Uterus (tissue), 4 donors: ENCODE results near the gene SLC12A1. TPM values are rescaled to one million over a fixed set of nuclear protein-coding genes. Genes with fewer than 3 reads are reported as not detected.

Source experiments
- DNase-seq, 2 donors: peaks; one replicate each; pipeline ENCODE4 v3.0.0-alpha.2; 2019 to 2020
- H3K27ac ChIP-seq, 2 donors: fragments of 200-600 bp; sonication (generic); 1 replicate in 1 of 2; 2 replicates in 1 of 2; pipeline ENCODE4 v1.5.1; 2016 to 2018
- H3K27me3 ChIP-seq, 2 donors: fragments of 200-600 bp; sonication (generic); one replicate each; pipeline ENCODE4 v1.5.1; 2018 to 2019; ENCODE audit warnings: control low read depth in 1 of 2
- H3K36me3 ChIP-seq, 2 donors: fragments of 200-600 bp; sonication (generic); one replicate each; pipeline ENCODE4 v1.5.1; 2019; ENCODE audit warnings: control low read depth in 1 of 2
- H3K4me1 ChIP-seq, 2 donors: fragments of 200-600 bp; sonication (generic); one replicate each; pipeline ENCODE4 v1.5.1; 2018 to 2019; ENCODE audit warnings: control low read depth in 1 of 2
- H3K4me3 ChIP-seq, 2 donors: fragments of 200-600 bp; sonication (generic); 1 replicate in 1 of 2; 2 replicates in 1 of 2; pipeline ENCODE4 v1.5.1; 2018 to 2019; ENCODE audit warnings: mild to moderate bottlenecking in 1 of 2
- H3K9me3 ChIP-seq, 2 donors: fragments of 200-600 bp; sonication (generic); one replicate each; pipeline ENCODE4 v1.5.1; 2019; ENCODE audit warnings: control low read depth in 1 of 2
- CTCF ChIP-seq, 4 experiments: fragments of 200-600 bp in 2 of 4; fragments of 450-650 bp in 2 of 4; sonication (generic) in 2 of 4; IDR thresholded peaks; one replicate each; pipeline ENCODE4 v1.5.1; 2016 to 2019; ENCODE audit warnings: antibody characterized with exemption in 4 of 4, mild to moderate bottlenecking in 2 of 4, moderate library complexity in 1 of 4
- POLR2A ChIP-seq, 2 donors: fragments of 450-650 bp; IDR thresholded peaks; one replicate each; pipeline ENCODE4 v1.6.1; 2016; ENCODE audit warnings: antibody characterized with exemption in 2 of 2, mild to moderate bottlenecking in 1 of 2, moderate library complexity in 1 of 2
- intact Hi-C: fragments of 100-400 bp; cut with DNase I; formaldehyde crosslinking; loops from one replicate; pipeline ENCODE4 v1.15.1; 2023; ENCODE audit warnings: low total_unique reads
- total RNA-seq, 4 donors: library from RNA; depleted of rRNA in 3 of 4; stranded (reverse); fragments of >200 nt in 3 of 4; gene quantifications; one replicate each; pipeline versions ENCODE4 v1.1.0 to v1.2.4, GENCODE V29; 2014 to 2023
- donor health status: DM: yes; HTN: yes; CAD: no.

The SLC12A1 gene
- total RNA-seq, 4 donors from 2014 or later, result 0.41 TPM; not detected in 3

GRCh38 chr15:48273049-48273448 is 66.9 kb downstream of the SLC12A1 start:
- TF ChIP-seq CTCF (IDR thresholded peaks at IDR 0.05) (no peak), POLR2A (IDR thresholded peaks at IDR 0.05) (no peak)
- Histone ChIP-seq H3K27ac (no peak overlapping the region), H3K9me3 (no peaks in the 10 kb centered on the region), H3K4me3 (no peak overlapping the region), H3K36me3 (no peaks in the 10 kb centered on the region), H3K27me3 (no peaks in the 10 kb centered on the region), H3K4me1 (no peaks in the 10 kb centered on the region)
- intact Hi-C loops, result no loop called here
- DNase-seq, result no peak

GRCh38 chr15:48278666-48279065 is 72.6 kb downstream of the SLC12A1 start:
- no peaks in the 10 kb centered on the region for H3K9me3 ChIP-seq
- H3K27me3 ChIP-seq, result no peaks in the 10 kb centered on the region
- H3K4me3 ChIP-seq, result no peak overlapping the region
- TF ChIP-seq POLR2A (IDR thresholded peaks at IDR 0.05) (no peak), CTCF (IDR thresholded peaks at IDR 0.05) (no peak)
- H3K4me1 ChIP-seq, result no peaks in the 10 kb centered on the region
- no peaks in the 10 kb centered on the region for H3K36me3 ChIP-seq
- no peak overlapping the region for H3K27ac ChIP-seq
- intact Hi-C loops, result no loop called here
- DNase-seq, result no peak

- H3K9me3 ChIP-seq, result no peaks in the 10 kb centered on the region
- no peaks in the 10 kb centered on the region for H3K36me3 ChIP-seq
- H3K27ac ChIP-seq, result no peak overlapping the region
- H3K4me3 ChIP-seq, result no peak overlapping the region
- no peak for TF ChIP-seq CTCF (IDR thresholded peaks at IDR 0.05)
- no peak for TF ChIP-seq POLR2A (IDR thresholded peaks at IDR 0.05)
- intact Hi-C loops, result no loop called here
- H3K4me1 ChIP-seq, result no peaks in the 10 kb centered on the region
- no peak for DNase-seq
- no peaks in the 10 kb centered on the region for H3K27me3 ChIP-seq
Observed at GRCh38 chr15:48279608-48280007, 73.5 kb downstream of the SLC12A1 start.

GRCh38 chr15:48281674-48282073 is 75.6 kb downstream of the SLC12A1 start:
- Histone ChIP-seq H3K4me1 (no peaks in the 10 kb centered on the region), H3K36me3 (no peaks in the 10 kb centered on the region), H3K27me3 (no peaks in the 10 kb centered on the region), H3K27ac (no peak overlapping the region), H3K4me3 (no peak overlapping the region), H3K9me3 (no peaks in the 10 kb centered on the region)
- intact Hi-C loops, result no loop called here
- DNase-seq, result no peak
- no peak for TF ChIP-seq POLR2A (IDR thresholded peaks at IDR 0.05)
- TF ChIP-seq CTCF (IDR thresholded peaks at IDR 0.05), result no peak

- intact Hi-C loops, result no loop called here
- Histone ChIP-seq H3K27ac (no peak overlapping the region), H3K9me3 (no peaks in the 10 kb centered on the region), H3K27me3 (no peaks in the 10 kb centered on the region), H3K4me1 (no peaks in the 10 kb centered on the region), H3K36me3 (no peaks in the 10 kb centered on the region), H3K4me3 (no peak overlapping the region)
- TF ChIP-seq POLR2A (IDR thresholded peaks at IDR 0.05), result no peak
- no peak for TF ChIP-seq CTCF (IDR thresholded peaks at IDR 0.05)
- DNase-seq, result no peak
Observed at GRCh38 chr15:48282216-48282615, 76.1 kb downstream of the SLC12A1 start.
